Esophagus squamous epithelium (tissue), 5 donors: ENCODE measurements around the gene GCK. TPM values are rescaled to one million over a fixed set of nuclear protein-coding genes. Genes with fewer than 3 reads are reported as not detected.

ENCODE experiments used
- DNase-seq: peaks from one replicate; lab custom pipeline; 2025; lab: John Stamatoyannopoulos, UW
- H3K27ac ChIP-seq, 4 donors: fragments of 200-600 bp; sonication (generic); one replicate each; pipeline ENCODE4 v1.5.1; 2016 to 2019; ENCODE audit warnings: mild to moderate bottlenecking in 1 of 4
- H3K27me3 ChIP-seq, 4 donors: fragments of 200-600 bp; sonication (generic); 1 replicate in 3 of 4; 2 replicates in 1 of 4; pipeline versions ENCODE4 v1.5.1 to v1.6.0; 2017 to 2021; ENCODE audit warnings: antibody characterized with exemption in 1 of 4
- H3K36me3 ChIP-seq, 3 donors: fragments of 200-600 bp; sonication (generic); one replicate each; pipeline ENCODE4 v1.5.1; 2016 to 2019
- H3K4me1 ChIP-seq, 3 donors: fragments of 200-600 bp; sonication (generic); one replicate each; pipeline ENCODE4 v1.5.1; 2017 to 2019
- H3K4me3 ChIP-seq, 4 donors: fragments of 200-600 bp; sonication (generic); 1 replicate in 3 of 4; 2 replicates in 1 of 4; pipeline ENCODE4 v1.5.1; 2016 to 2019; ENCODE audit warnings: mild to moderate bottlenecking in 2 of 4, moderate library complexity in 1 of 4
- H3K9me3 ChIP-seq, 3 donors: fragments of 200-600 bp; sonication (generic); one replicate each; pipeline ENCODE4 v1.5.1; 2016 to 2019
- CTCF ChIP-seq, 6 experiments: fragments of 450-650 bp in 4 of 6; fragments of 200-600 bp in 2 of 6; sonication (generic) in 2 of 6; IDR thresholded peaks; one replicate each; pipeline ENCODE4 v1.5.1; 2016 to 2019; ENCODE audit warnings: antibody characterized with exemption in 6 of 6, mild to moderate bottlenecking in 4 of 6, moderate library complexity in 4 of 6
- POLR2A ChIP-seq, 4 donors: fragments of 450-650 bp; IDR thresholded peaks; one replicate each; pipeline ENCODE4 v1.6.1; 2017; ENCODE audit warnings: antibody characterized with exemption in 4 of 4, mild to moderate bottlenecking in 4 of 4, moderate library complexity in 3 of 4
- WGBS, 2 donors: methylation state at CpG; one replicate each; pipeline ENCODE4 v1.1.5; 2018; 5-methylcytosine and 5-hydroxymethylcytosine counted together
- intact Hi-C: fragments of 100-400 bp; cut with DNase I; formaldehyde crosslinking; loops from one replicate; pipeline ENCODE4 v1.15.0; 2022
- small RNA-seq, 4 donors: library from RNA; depleted of rRNA; stranded (forward); fragments of <200 nt; gene quantifications; one replicate each; pipeline ENCODE3, GENCODE V24; 2016
- total RNA-seq, 4 donors: library from RNA; depleted of rRNA; stranded (reverse); fragments of >200 nt; gene quantifications; one replicate each; pipeline ENCODE4 v1.1.0, GENCODE V29; 2016
- donor health status: DM: yes; HTN: yes; CAD: no.

The GCK gene
- total RNA-seq, 4 donors from 2014 or later: 0.38 TPM; not detected in 3

- Histone ChIP-seq H3K27me3 (no peaks in the 10 kb centered on the region), H3K9me3 (no peaks in the 10 kb centered on the region), H3K4me1 (peaks cover 0 to 27% (median 4%) of the 10 kb centered on the region in 3 donors), H3K36me3 (no peaks in the 10 kb centered on the region), H3K27ac (peak overlapping the region in 1 of 4 donors; percentile 21), H3K4me3 (no peak overlapping the region)
- TF ChIP-seq POLR2A (IDR thresholded peaks at IDR 0.05): no peak
- no peak for TF ChIP-seq CTCF (IDR thresholded peaks at IDR 0.05)
- intact Hi-C loops: no loop called here
- 92% methylated on average over 3 of the region's 3 CpGs; no CpG with 5 or more reads in 1 of the 2 donors for WGBS, 2 donors
- no peak for DNase-seq
Observed at GRCh38 chr7:44095781-44096180, 93.5 kb downstream of the GCK start.

DNA sequence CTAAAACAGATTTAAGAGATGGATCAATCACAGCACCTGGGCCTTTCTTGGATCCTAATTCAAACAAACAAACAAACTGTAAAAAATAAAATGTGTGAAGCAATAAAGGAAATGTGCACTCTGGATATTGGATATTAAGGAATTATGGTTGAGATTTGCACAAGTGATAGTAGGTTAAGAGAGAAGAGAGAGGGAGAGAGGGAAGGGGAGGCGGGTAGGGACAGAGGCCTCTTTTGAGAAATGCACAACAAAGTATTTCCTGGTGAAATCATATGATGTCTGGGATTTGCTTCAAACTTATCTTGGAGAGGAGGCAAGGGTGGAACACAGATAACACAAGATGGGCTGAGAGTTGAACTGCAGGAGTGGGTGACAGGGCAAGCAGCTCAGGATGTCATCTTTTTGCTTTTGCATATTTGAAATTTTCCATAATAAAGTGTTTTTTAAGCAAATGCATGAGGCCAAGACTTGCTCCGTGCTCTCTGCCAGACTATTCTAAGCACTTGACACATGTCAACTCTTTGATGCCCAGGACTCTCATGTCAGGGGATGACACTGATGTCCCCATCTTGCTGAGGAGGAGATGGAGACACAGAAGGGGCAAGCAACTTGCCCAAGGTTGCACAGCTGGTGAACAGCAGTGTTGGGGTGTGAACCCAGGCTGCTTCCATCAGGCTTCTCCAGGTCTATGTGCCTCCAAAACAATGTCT lies 94.2 kb downstream of the GCK start:
- H3K36me3 ChIP-seq: no peaks in the 10 kb centered on the region
- TF ChIP-seq CTCF (IDR thresholded peaks at IDR 0.05): no peak
- no peak for TF ChIP-seq POLR2A (IDR thresholded peaks at IDR 0.05)
- intact Hi-C loops: no loop called here
- H3K9me3 ChIP-seq: no peaks in the 10 kb centered on the region
- no peaks in the 10 kb centered on the region for H3K27me3 ChIP-seq
- H3K27ac ChIP-seq: peak overlapping the region in 2 of 4 donors; percentile 13 to 61
- H3K4me3 ChIP-seq: no peak overlapping the region
- WGBS, 2 donors: 48 to 56% methylated on average over 2 of the region's 2 CpGs
- DNase-seq: no peak
- H3K4me1 ChIP-seq: peaks cover 0 to 27% (median 0%) of the 10 kb centered on the region in 3 donors

DNA sequence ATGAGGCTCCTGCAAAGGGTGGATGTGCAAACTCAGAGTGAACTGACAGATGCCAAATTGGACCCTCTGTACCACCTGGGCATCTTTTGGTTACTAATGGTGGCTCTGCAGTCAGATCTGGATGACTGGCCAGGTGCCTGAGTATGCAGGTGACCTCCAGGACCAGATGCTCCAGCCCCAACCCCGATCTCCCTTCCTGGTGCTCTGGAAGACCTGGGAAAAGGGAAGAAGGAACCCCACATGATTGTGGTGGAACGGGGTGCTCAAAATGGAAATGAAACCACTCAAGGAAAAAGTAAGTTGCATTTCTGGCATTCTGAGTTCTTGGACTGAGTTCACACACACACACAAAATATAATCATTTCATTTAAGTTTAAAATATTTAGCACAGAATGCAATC lies 94.9 kb downstream of the GCK start:
- Histone ChIP-seq H3K9me3 (no peaks in the 10 kb centered on the region), H3K27ac (peak overlapping the region in 2 of 4 donors; percentile 13 to 61), H3K36me3 (no peaks in the 10 kb centered on the region), H3K4me1 (peaks cover 0 to 33% (median 2%) of the 10 kb centered on the region in 3 donors), H3K27me3 (no peaks in the 10 kb centered on the region), H3K4me3 (no peak overlapping the region)
- WGBS, 2 donors: 29 to 41% methylated on average over 2 of the region's 2 CpGs
- no peak for DNase-seq
- intact Hi-C loops: no loop called here
- TF ChIP-seq CTCF (IDR thresholded peaks at IDR 0.05) (no peak), POLR2A (IDR thresholded peaks at IDR 0.05) (no peak)

Small RNA genes lying within 50 kb of the gene (small RNA-seq; reads per million reads assigned to genes)
- 0 reads per million in 4 donors for gene RNA5SP230

Other genes starting within 250 kb of the GCK start
- gene SPDYE1, start 191.5 kb downstream of the GCK start, total RNA-seq: not detected
- 100 to 1,000 TPM; 185 to 337 (median 225) TPM for gene DBNL, start 144.7 kb downstream of the GCK start, total RNA-seq
- 1 to 10 TPM in 2 of 4 donors, under 1 TPM in 1, not detected in 1; 0.57 to 1.6 (median 1.3) TPM for gene PGAM2, start 123.9 kb downstream of the GCK start, total RNA-seq
- 10 to 100 TPM; 24.1 to 45.9 (median 24.8) TPM for gene POLM, start 106.9 kb downstream of the GCK start, total RNA-seq
- 10 to 100 TPM in 2 of 4 donors, 1 to 10 TPM in 2; 4.6 to 83.9 (median 25.2) TPM for gene AEBP1, start 85.1 kb downstream of the GCK start, total RNA-seq
- gene POLD2, start 65.9 kb downstream of the GCK start, total RNA-seq: 100 to 1,000 TPM in 1 of 4 donors, 10 to 100 TPM in 3; 71.2 to 164 (median 89.5) TPM
- not detected for gene MYL7, start 48.1 kb downstream of the GCK start, total RNA-seq
- 10 to 100 TPM; 56.3 to 91.8 (median 65.1) TPM for gene YKT6, start 11.5 kb upstream of the GCK start, total RNA-seq
- gene CAMK2B, start 136.2 kb upstream of the GCK start, total RNA-seq: under 1 TPM; 0.26 to 0.95 (median 0.69) TPM